ACC112 (cell line): ENCODE results near the gene GLIS1.

Experiments
- H2AFZ ChIP-seq: fragments of 200-600 bp; sonication (generic); one replicate; pipeline ENCODE4 v1.6.0; 2017; ENCODE audit warnings: antibody characterized with exemption, low read length; ENCODE audit not compliant: unreplicated experiment
- H3K27ac ChIP-seq: fragments of 200-600 bp; sonication (generic); 2 replicates; pipeline ENCODE4 v1.5.1; 2014; ENCODE audit warnings: low read depth, mild to moderate bottlenecking, antibody characterized with exemption, low read length, moderate library complexity
- H3K27me3 ChIP-seq: fragments of 200-600 bp; sonication (generic); 2 replicates; pipeline ENCODE4 v1.6.1; 2014; ENCODE audit warnings: mild to moderate bottlenecking, antibody characterized with exemption, low read length, moderate library complexity, mixed read lengths; ENCODE audit not compliant: insufficient read depth
- H3K36me3 ChIP-seq: fragments of 200-600 bp; sonication (generic); 2 replicates; pipeline ENCODE4 v1.6.1; 2016; ENCODE audit warnings: mild to moderate bottlenecking, antibody characterized with exemption, low read length, moderate library complexity, mixed read lengths; ENCODE audit not compliant: insufficient read depth
- H3K4me1 ChIP-seq: fragments of 200-600 bp; sonication (generic); one replicate; pipeline ENCODE4 v1.6.1; 2016; ENCODE audit warnings: low read length, mixed read lengths; ENCODE audit not compliant: insufficient read depth, unreplicated experiment, control insufficient read depth
- H3K4me3 ChIP-seq: fragments of 200-600 bp; sonication (generic); 2 replicates; pipeline ENCODE4 v1.5.1; 2014; ENCODE audit warnings: mild to moderate bottlenecking, low read depth, low read length
- H3K79me2 ChIP-seq: fragments of 200-600 bp; sonication (generic); one replicate; pipeline ENCODE4 v1.6.0; 2016; ENCODE audit warnings: low read length; ENCODE audit not compliant: control insufficient read depth, unreplicated experiment, insufficient read depth

GLIS1 gene

GRCh38 chr1:53662951-53663350 lies 76.0 kb downstream of the GLIS1 start:
- Histone ChIP-seq H2AFZ (no peak overlapping the region), H3K4me3 (no peak overlapping the region), H3K27ac (no peak overlapping the region), H3K4me1 (no peaks in the 10 kb centered on the region), H3K27me3 (no peaks in the 10 kb centered on the region), H3K36me3 (no peaks in the 10 kb centered on the region), H3K79me2 (no peaks in the 10 kb centered on the region)

GRCh38 chr1:53662169-53662568 lies 76.8 kb downstream of the GLIS1 start:
- H3K4me1 ChIP-seq = no peaks in the 10 kb centered on the region
- no peak overlapping the region for H3K27ac ChIP-seq
- H3K27me3 ChIP-seq = no peaks in the 10 kb centered on the region
- no peak overlapping the region for H2AFZ ChIP-seq
- no peak overlapping the region for H3K4me3 ChIP-seq
- no peaks in the 10 kb centered on the region for H3K79me2 ChIP-seq
- no peaks in the 10 kb centered on the region for H3K36me3 ChIP-seq

- peaks cover 5% of the 10 kb centered on the region for H3K4me1 ChIP-seq
- H3K27me3 ChIP-seq = no peaks in the 10 kb centered on the region
- no peak overlapping the region for H3K27ac ChIP-seq
- no peaks in the 10 kb centered on the region for H3K79me2 ChIP-seq
- no peak overlapping the region for H2AFZ ChIP-seq
- H3K4me3 ChIP-seq = no peak overlapping the region
- H3K36me3 ChIP-seq = no peaks in the 10 kb centered on the region
These were observed 77.5 kb downstream of the GLIS1 start for GRCh38 chr1:53661496-53661895.

- H3K27ac ChIP-seq = no peak overlapping the region
- H3K79me2 ChIP-seq = no peaks in the 10 kb centered on the region
- H2AFZ ChIP-seq = no peak overlapping the region
- peaks cover 13% of the 10 kb centered on the region for H3K4me1 ChIP-seq
- H3K27me3 ChIP-seq = no peaks in the 10 kb centered on the region
- no peak overlapping the region for H3K4me3 ChIP-seq
- no peaks in the 10 kb centered on the region for H3K36me3 ChIP-seq
These were observed 78.3 kb downstream of the GLIS1 start for GRCh38 chr1:53660666-53661065.

GRCh38 chr1:53659436-53659835 lies 79.5 kb downstream of the GLIS1 start:
- peaks cover 21% of the 10 kb centered on the region for H3K4me1 ChIP-seq
- no peaks in the 10 kb centered on the region for H3K36me3 ChIP-seq
- H3K4me3 ChIP-seq = no peak overlapping the region
- no peaks in the 10 kb centered on the region for H3K27me3 ChIP-seq
- H3K79me2 ChIP-seq = no peaks in the 10 kb centered on the region
- no peak overlapping the region for H2AFZ ChIP-seq
- H3K27ac ChIP-seq = no peak overlapping the region

- Histone ChIP-seq H3K36me3 (no peaks in the 10 kb centered on the region), H3K79me2 (no peaks in the 10 kb centered on the region), H2AFZ (no peak overlapping the region), H3K27ac (no peak overlapping the region), H3K27me3 (no peaks in the 10 kb centered on the region), H3K4me3 (no peak overlapping the region), H3K4me1 (peaks cover 22% of the 10 kb centered on the region)
These were observed 80.3 kb downstream of the GLIS1 start for GRCh38 chr1:53658489-53659230.

- Histone ChIP-seq H3K27me3 (no peaks in the 10 kb centered on the region), H3K27ac (no peak overlapping the region), H3K4me3 (no peak overlapping the region), H2AFZ (no peak overlapping the region), H3K36me3 (no peaks in the 10 kb centered on the region), H3K4me1 (peaks cover 22% of the 10 kb centered on the region), H3K79me2 (no peaks in the 10 kb centered on the region)
These were observed 81.0 kb downstream of the GLIS1 start for GRCh38 chr1:53657891-53658396.

GRCh38 chr1:53657531-53657805 lies 81.5 kb downstream of the GLIS1 start:
- Histone ChIP-seq H3K79me2 (no peaks in the 10 kb centered on the region), H2AFZ (no peak overlapping the region), H3K27me3 (no peaks in the 10 kb centered on the region), H3K4me1 (peaks cover 22% of the 10 kb centered on the region), H3K27ac (no peak overlapping the region), H3K36me3 (no peaks in the 10 kb centered on the region), H3K4me3 (no peak overlapping the region)

- Histone ChIP-seq H3K27ac (no peak overlapping the region), H3K27me3 (no peaks in the 10 kb centered on the region), H3K4me3 (no peak overlapping the region), H3K79me2 (no peaks in the 10 kb centered on the region), H3K36me3 (no peaks in the 10 kb centered on the region), H2AFZ (no peak overlapping the region), H3K4me1 (peaks cover 22% of the 10 kb centered on the region)
These were observed 82.0 kb downstream of the GLIS1 start for GRCh38 chr1:53656747-53657530.

- Histone ChIP-seq H3K27ac (no peak overlapping the region), H3K27me3 (no peaks in the 10 kb centered on the region), H3K4me3 (no peak overlapping the region), H3K4me1 (peaks cover 22% of the 10 kb centered on the region), H2AFZ (no peak overlapping the region), H3K36me3 (no peaks in the 10 kb centered on the region), H3K79me2 (no peaks in the 10 kb centered on the region)
These were observed 82.8 kb downstream of the GLIS1 start for GRCh38 chr1:53655931-53656746.
